Bone marrow (tissue), 2 donors: ENCODE measurements around the gene ASMT.
"Not testable (repeated sequence)": the region's sequence is repeated elsewhere in the genome, so short reads cannot be mapped to it uniquely, and the experiment has no call there.

Experiments
- DNase-seq, 2 donors: peaks; one replicate each; lab custom pipeline; 2025; lab: John Stamatoyannopoulos, UW

The ASMT gene

DNA sequence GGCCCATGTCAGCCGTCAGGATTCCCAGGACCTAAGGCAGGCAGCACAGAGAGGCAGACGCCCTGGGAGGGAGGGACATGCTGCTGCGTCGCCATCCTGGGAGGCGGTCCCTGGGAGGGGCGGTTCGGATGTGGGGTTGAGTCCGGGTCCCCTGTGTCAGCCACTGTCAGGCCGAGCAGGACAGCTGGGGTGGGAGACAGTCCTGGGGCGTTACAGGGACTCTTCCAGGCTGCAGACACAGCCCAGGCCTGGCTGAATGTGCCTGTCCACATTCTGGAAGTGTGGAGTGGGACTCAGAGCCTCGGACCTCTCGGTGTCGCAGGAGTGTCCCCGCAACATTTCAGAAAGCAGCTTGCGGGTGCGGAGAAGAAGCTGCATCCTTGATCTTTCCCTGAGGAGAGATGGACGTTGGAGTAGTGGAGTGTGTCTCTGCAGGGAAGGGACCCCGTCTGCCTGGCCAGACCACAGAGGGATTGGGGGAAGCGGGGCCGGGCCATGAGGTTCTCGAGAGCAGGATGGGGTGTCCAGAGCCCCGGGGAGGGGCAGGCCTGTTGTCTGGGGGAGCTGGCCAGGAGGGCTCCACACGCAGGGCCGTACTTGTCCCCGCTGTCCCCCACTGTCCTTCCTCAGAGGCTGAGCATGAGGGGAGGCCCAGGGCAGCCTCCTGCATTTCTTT lies 17.4 kb upstream of the ASMT start:
- no peak for DNase-seq

DNA sequence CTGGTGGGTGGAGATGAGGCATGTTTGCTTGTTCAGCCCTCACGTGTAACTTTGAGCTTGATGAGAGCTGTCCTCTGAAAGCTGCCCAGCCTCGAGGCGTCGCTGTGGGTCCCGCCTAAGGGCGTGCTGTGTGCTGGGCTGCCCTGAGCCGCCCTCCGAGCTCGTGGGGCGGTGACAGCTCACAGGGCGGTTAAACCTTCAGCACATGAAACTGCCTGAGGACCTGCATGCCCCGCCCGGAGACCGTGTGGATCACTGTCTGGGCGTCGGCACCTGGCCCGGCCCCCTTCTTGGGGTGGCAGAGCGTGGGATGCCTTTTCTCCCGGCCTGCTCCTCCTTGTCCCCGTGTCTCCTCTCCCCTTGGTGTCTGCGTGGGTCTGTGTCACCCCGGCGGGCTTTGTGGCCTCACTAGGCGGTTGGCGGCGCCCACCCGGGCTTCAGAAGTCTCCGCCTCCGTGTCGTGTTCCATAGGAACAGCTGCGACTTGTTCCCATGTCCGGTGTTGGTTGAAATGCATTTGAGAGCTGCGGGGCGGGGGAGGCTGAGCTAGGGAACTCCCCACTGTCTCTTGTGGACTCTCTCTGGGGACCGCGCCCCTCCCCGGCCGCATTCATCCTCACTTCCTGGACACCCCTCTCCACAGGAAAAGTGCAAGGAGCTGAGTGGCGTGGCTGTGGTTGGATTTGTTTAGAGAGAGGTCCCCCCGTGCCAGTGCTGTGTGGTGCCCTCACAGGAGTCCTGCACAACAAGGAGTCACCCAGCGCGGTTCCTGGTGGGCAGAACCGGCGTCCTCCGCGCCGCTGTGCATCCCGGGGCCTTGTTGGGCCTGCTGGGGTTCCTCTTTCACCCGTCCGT lies 16.6 kb upstream of the ASMT start:
- DNase-seq: no peak

DNA sequence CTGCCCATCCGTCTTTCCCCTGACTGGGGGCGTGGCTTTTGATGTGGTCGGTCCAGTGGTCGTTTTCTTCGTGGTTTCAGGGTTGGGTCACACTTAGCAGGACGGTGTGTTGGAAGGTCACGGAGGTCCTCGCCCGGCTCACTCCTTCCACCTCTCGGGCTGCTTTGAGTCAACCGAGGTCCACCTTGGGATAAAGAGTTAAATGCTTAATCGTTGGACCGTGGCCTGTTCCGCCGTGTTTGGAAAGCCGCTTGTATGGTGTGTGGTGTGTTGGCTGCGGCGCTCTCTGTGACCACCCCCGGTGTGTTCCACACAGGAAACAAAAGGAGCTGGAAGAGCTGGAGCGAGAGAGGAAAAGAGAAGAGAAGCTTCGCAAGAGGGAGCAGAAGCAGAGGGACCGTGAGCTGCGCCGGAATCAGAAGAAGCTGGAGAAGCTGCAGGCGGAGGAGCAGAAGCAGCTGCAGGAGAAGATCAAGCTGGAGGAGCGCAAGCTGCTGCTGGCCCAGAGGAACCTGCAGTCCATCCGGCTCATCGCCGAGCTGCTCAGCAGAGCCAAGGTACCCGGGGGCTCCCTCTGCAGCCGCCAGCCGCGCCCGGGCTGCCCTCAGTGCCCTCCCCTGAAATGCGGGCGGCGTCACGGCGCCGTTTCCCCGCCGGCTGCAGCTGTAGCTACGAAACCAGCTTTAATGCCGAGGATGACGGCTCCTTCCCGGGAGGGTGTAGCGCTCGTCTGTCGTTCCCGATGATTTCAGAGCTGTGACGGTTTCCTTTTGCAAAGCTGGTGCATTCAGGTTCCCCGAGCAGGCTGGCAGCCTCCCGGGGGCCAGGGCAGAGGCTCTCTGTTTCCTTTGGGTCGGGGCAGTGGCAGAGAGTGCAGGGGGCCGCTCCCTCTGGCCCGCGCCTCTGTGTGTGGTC lies 15.7 kb upstream of the ASMT start:
- no peak for DNase-seq

DNA sequence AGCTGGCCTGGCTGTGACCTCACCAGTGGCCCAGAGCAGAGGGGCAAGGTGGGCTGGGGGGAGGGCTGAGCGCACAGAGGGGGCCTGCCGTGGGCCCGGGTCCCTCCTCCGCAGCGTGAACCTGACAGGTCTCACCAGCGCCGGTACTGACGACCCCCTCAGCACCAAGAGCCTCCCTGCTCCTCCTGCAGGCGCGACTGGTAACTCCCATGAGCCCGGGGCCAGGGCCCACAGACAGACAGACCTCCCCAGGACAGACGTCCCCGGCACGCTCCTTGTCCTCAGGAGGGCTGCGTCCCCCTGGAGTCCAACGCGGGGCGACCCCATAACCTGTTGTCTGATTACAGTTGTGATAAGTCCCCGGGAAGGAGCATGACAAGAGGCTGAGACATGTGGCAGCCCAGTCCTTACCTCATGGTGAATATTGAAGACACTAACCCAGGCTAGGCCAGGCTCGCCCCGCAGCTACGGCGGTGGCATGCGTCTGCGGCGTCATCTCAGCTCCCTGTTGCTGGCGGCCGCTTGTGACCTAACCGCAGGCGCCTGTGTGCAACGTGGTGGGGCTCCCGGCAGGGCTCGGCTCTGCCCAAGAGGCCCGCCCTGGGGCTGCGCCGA lies 15.0 kb upstream of the ASMT start:
- DNase-seq: no peak

DNA sequence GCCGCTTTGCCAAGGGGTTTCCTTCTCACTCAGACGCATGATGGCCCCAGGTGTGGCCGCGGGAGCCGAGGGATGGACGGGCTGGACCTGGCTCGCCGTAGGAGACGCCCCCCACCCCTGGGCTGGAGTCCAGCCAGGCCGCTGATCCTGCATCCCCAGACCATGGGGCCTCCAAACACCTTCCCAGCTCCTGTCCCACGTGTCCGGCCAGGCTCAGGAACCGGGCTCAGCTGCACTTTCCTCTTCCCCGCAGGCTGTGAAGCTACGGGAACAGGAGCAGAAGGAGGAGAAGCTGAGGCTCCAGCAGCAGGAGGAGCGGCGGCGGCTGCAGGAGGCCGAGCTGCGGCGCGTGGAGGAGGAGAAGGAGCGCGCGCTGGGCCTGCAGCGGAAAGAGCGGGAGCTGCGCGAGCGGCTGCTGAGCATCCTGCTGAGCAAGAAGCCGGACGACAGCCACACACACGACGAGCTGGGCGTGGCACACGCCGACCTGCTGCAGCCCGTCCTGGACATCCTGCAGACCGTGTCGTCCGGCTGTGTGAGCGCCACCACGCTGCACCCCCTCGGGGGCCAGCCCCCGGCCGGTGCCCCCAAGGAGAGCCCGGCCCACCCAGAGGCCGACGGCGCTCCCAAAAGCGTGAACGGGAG lies 14.3 kb upstream of the ASMT start:
- DNase-seq: no peak

DNA sequence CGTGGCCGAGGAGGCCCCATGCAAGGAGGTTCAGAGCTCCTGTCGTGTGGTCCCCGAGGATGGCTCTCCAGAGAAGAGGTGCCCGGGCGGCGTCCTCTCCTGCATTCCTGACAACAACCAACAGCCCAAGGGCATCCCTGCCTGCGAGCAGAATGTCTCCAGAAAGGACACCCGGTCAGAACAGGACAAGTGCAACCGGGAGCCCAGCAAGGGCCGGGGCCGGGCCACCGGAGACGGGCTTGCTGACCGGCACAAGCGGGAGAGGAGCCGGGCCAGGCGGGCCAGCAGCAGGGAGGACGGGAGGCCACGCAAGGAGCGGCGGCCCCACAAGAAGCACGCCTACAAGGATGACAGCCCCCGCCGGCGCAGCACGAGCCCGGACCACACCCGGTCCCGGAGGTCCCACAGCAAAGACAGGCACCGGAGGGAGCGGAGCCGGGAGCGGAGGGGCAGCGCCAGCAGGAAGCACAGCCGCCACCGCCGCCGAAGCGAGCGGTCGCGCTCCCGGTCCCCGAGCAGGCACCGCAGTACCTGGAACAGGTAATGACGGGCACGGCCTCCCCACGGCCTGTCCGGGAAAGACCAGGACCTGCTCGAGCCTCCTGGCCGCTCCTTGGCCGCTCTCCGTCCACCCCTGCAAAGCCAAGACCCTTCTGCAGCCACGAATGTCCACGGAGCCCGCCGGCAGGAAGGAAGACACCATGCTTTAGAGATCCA lies 13.7 kb upstream of the ASMT start:
- no peak for DNase-seq

DNA sequence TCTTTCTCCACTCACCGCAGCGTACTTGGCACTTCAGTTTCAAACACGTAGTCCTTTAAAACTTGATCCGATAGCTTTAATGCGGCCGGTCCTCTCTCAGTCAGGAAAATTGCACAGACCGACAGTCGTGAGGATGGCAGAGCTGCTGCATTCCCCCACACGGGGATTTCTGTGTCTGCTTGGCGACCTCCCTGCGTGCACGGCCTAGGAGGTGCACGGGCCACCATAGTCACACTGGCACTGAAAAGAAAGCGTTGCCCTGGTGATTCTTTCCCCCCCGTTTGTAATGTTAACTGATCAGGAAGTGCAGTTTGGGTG lies 13.1 kb upstream of the ASMT start:
- DNase-seq: no peak

DNA sequence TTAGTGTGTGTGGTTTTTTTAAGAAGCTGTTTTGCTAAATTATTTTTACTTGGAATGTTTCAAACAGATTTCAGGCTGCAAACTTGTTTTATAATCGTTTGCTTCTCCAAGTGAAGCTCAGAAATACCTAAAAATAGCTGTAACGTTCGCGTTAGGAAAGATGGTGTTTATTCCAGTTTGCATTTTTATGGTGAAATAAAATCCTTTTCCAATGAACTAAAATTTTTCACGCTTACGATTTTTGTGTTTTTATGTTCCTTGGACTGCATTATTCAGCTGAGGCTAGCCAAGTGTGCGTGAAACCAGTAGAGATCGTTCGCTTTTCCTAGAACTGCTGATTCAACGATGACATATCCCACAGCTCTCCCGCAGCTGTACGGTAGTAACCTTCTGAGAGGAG lies 12.6 kb upstream of the ASMT start:
- DNase-seq: no peak

DNA sequence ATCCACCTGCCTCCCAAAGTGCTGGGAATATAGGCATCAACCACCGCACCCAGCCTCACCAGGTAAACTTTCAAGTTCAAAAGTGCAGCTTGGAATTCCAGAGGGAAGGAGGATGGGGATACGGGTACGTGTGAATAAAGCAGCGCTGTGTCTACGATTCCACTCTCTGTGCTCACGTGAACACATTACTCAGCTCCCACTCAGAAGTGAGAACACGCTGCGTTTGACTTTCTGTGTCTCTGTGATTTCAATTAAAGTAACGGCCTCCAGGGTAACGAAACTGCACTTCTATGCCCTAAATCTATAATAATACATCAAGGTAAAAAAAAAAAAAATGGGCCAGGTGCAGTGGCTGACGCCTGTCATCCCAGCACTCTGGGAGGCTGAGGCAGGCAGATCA lies 8.4 kb upstream of the ASMT start:
- DNase-seq: no peak

DNA sequence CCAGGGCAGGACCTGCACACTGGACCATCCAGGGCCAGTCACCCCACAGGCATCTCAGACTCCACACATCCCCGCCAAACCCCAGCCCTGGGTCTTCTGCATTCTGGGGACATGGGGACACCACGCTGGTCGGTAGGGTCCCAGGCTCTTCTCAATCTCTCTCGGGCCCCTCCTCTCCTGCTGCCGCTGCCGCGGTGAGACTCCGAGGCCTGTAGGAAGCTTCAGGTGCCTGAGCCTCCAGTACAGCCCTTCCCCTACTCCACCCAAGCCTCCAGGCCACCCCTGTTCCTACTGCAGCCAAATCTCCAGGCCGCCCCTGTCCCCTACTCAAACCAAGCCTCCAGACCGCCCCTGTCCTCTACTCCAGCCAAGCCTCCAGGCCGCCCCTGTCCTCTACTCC lies 5.5 kb upstream of the ASMT start:
- DNase-seq: no peak

DNA sequence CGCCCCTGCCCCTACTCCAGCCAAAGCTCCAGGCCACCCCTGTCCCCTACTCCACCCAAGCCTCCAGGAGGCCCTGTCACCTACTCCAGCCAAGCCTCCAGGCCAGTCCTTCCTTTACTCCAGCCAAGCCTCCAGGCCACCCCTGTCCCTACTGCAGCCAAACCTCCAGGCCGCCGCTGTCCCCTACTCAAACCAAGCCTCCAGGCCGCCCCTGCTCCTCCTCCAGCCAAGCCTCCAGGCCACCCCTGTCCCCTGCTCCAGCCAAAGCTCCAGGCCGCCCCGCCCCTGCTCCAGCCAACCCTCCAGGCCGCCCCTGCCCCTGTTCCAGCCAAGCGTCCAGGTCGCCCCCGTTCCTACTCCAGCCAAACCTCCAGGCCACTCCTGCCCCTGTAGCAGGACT lies 5.1 kb upstream of the ASMT start:
- DNase-seq: no peak

DNA sequence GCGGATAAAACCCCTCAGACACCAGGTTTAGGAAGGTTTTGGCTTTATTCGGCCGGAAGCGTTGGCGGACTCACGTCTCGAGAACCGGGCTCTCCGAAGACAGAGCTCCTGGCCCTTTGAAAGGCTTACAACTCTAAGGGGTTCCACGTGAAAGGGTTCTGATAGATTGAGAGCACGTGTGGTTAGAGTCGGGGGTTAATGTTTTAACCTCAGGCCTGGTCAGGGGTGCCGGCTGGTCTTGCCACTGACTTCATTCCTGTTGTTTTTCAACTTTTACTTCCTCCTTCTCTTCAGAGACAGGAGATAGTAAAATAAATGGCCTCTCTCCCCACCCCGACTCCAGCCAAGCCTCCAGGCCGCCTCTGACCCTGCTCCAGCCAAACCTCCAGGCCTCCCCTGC lies 4.7 kb upstream of the ASMT start:
- DNase-seq: no peak

DNA sequence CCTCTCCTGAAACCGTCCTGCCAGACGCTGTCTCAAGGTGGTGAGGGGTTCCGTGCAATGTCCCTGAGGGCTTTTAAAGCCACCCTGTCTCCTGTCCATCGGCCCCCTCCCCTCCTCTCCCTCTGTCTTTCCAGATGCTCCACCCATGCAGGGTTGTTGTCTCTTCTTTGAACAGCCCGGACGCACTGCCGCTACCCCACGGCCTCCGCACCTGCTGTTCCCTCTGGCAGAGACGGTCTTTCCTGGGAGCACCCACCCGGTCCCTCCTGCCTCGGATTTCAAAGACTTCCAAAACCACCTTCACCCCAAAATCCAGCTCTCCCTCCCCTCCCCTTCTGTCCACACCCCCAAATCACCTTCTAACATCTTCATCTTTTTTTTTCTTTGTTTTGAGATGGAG lies 4.1 kb upstream of the ASMT start:
- no peak for DNase-seq

DNA sequence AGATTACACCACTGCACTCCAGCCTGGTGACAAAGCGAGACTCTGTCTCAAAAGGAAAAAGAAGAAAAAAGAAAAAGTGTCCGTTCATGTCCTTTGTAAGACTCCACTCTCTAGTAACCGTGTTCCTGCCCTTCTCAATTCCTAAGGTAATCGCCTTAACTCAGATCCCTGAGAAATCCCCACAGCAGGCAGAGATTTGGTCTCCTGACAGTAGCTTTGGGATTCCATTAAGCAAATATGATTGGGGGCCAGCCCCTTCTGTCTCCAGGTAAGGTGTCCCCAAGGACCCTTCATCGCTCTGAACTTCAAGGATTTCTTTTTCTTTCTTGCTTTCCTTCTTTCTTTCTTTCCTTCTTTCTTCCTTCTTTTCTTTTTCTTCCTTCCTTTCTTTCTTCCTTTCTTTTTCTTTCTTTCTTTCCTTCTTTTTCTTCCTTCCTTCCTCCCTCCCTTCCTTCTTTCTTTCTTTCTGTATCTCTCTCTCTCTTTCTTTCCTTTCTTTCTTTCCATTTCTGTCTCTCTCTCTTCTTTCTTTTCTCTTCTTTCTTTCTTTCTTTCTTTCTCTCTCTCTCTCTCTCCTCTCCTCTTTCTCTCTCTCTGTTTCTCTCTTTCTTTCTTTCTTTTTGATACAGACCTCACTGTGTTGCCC lies 2.1 kb upstream of the ASMT start:
- no peak for DNase-seq

DNA sequence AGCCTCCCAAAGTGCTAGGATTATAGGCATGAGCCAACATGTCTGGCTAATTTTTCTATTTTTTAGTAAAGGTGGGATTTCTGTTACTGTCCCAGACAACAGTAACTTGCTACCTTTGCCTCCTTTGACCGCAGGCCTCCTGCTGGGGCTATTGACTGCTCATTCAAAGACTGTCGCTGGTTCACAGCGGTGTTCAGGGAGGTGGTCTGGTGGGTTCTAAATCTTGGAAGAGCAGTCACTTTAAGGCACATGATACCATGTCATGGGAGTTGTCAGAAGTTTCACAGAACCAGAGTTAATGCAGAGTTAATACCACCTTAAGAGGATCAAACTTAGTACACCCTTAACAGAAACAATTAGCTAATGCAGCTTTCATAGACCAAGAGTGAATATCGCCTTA lies 3.8 kb downstream of the ASMT start:
- DNase-seq: no peak

DNA sequence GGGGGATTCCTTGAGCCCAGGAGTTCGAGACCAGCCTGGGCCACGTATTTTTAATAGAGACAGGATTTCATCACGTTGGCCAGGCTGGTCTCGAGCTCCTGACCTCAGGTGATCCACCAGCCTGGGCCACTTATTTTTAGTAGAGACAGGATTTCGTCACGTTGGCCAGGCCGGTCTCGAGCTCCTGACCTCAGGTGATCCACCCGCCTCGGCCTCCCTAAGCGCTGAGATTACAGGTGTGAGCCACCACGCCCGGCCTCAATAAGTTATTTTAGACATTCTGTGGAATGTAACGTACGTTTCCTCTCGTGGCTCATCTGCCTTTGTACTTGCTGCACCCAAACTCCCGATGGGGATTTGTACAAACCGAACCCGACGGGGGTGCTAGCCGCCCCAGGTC lies 8.8 kb downstream of the ASMT start:
- no peak for DNase-seq

DNA sequence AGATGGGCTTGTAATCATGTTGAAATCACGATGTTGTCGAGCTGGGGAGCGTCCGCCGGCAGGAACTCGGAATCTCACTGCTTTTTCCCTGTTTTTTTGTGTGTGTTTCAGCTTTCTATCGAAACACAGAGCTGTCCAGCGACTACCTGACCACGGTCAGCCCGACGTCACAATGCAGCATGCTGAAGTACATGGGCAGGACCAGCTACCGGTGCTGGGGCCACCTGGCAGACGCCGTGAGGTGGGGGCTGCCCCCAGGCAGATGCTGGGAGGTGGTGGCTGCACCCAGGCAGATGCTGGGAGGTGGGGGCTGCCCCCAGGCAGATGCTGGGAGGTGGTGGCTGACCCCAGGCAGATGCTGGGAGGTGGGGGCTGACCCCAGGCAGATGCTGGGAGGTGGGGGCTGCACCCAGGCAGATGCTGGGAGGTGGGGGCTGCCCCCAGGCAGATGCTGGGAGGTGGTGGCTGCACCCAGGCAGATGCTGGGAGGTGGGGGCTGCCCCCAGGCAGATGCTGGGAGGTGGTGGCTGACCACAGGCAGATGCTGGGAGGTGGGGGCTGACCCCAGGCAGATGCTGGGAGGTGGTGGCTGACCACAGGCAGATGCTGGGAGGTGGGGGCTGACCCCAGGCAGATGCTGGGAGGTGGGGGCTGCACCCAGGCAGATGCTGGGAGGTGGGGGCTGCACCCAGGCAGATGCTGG lies 9.4 kb downstream of the ASMT start:
- not testable (repeated sequence) for DNase-seq

DNA sequence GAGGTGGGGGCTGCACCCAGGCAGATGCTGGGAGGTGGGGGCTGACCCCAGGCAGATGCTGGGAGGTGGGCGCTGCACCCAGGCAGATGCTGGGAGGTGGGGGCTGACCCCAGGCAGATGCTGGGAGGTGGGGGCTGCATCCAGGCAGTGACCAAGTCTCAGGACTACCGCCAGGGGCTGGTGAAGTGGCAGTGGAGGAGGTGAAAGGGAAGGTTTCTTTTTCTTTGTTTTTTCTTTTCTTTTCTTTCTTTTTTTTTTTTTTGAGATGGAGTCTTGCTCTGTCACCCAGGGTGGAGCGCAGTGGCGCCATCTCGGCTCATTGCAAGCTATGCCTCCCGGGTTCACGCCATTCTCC lies 10.0 kb downstream of the ASMT start:
- not testable (repeated sequence) for DNase-seq

DNA sequence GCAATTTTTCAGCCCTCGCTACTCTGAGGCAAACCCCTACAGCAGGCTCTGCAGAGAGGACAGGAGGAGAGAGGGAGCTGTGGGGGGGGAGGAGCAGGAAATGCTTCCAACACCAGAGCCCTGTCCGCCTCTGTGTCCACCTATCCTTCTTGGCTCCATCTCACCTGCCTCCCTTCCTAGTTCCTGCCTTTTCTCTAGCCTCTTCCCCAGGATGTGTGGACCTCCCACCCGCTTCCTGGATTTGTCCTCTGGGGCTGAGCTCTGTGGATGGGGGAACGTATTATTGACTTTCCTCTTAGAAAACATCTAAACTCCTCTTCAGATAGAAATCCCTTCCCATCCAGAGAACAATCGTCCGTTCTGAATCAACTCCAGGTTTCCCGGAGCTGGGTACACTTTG lies 14.4 kb downstream of the ASMT start:
- no peak for DNase-seq

DNA sequence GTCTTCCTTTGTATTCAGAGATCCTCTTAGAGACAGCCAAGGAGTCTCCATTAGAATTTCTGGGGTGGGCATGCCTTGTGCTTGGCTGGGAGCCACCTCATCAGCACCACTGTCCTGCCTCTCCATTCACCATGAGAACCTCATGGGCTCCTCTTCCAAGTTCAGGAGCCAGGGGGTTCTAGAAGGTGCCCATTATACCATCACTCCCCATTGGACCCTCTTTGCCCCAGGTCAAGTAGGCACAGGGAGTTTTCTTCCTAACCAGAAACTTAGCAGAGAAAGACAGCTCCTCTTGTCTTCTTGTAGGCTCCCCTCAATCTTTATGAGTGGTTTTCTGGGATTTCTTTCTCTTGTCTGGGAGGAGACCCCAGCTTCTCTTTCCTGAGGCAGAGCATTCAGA lies 31.1 kb downstream of the ASMT start:
- no peak for DNase-seq
